ENCODE data around the gene HOXB3.

HOXB3 gene

GRCh38 chr17:48539177-48539576 is 50.9 kb downstream of the HOXB3 start:
- TF ChIP-seq ZNF239 (tag by site-specific recombination; IDR thresholded peaks at IDR 0.05) (no peak), ZNF174 (tag by site-specific recombination; IDR thresholded peaks at IDR 0.05) (no peak), ZBTB10 (tag by site-specific recombination; IDR thresholded peaks at IDR 0.05) (no peak), ZNF354C (tag by site-specific recombination; IDR thresholded peaks at IDR 0.05; ENCODE audit: borderline replicate concordance, low read depth) (no peak), GLIS2 (tag by site-specific recombination; IDR thresholded peaks at IDR 0.05) (no peak), ZSCAN30 (tag by site-specific recombination; IDR thresholded peaks at IDR 0.05) (no peak), MYNN (tag by site-specific recombination; IDR thresholded peaks at IDR 0.05; ENCODE audit: borderline replicate concordance) (no peak), KLF7 (tag by site-specific recombination; IDR thresholded peaks at IDR 0.05; ENCODE audit: borderline replicate concordance) (no peak), PRDM10 (tag by site-specific recombination; IDR thresholded peaks at IDR 0.05) (no peak), ZNF155 (tag by site-specific recombination; IDR thresholded peaks at IDR 0.05) (no peak), ZNF18 (tag by site-specific recombination; IDR thresholded peaks at IDR 0.05) (no peak), ZBTB26 (tag by site-specific recombination; optimal IDR thresholded peaks at IDR 0.05) (no peak), ZNF701 (tag by site-specific recombination; IDR thresholded peaks at IDR 0.05) (no peak), ZFP69B (tag by site-specific recombination; IDR thresholded peaks at IDR 0.05) (no peak)
- peaks cover 9% of the 10 kb centered on the region for H3K4me1 ChIP-seq (ENCODE audit: control insufficient read depth, insufficient read depth, low read length)
- no peaks in the 10 kb centered on the region for H3K9me3 ChIP-seq (ENCODE audit: control insufficient read depth, insufficient read depth, low read depth, low read length)
- H3K27ac ChIP-seq (ENCODE audit: extremely low read depth, low read depth, low read length): no peak overlapping the region
- no peak overlapping the region for H3K4me3 ChIP-seq (ENCODE audit: low read depth, low read length)
- ChIA-PET CTCF (interaction anchor here (0.5 to 2.8 kb wide), 7 partner anchors 17 to 82 kb away, joined by 3 to 22 read pairs (median 4); no protein-coding TSS in a partner anchor), POLR2A (interaction anchor here (1.3 kb wide), 2 partner anchors 17 to 55 kb away, joined by 3 read pairs; no protein-coding TSS in a partner anchor)
- H3K36me3 ChIP-seq (ENCODE audit: control insufficient read depth in 2 of 2, insufficient read depth in 1 of 2, low read length in 2 of 2): peaks cover 5 to 11% of the 10 kb centered on the region in 2 experiments; a peak in 2 of 3 replicates

GRCh38 chr17:48537316-48537715 is 52.7 kb downstream of the HOXB3 start:
- peaks cover 2 to 5% of the 10 kb centered on the region in 2 experiments; a peak in 2 of 3 replicates for H3K36me3 ChIP-seq (ENCODE audit: control insufficient read depth in 2 of 2, insufficient read depth in 1 of 2, low read length in 2 of 2)
- H3K4me1 ChIP-seq (ENCODE audit: control insufficient read depth, insufficient read depth, low read length): peaks cover 9% of the 10 kb centered on the region
- no peak overlapping the region for H3K27ac ChIP-seq (ENCODE audit: extremely low read depth, low read depth, low read length)
- POLR2A ChIA-PET: no interaction called here
- CTCF ChIA-PET: interaction anchor here (0.6 kb wide), 1 partner anchor 14 kb away, joined by 3 read pairs; no protein-coding TSS in a partner anchor
- H3K4me3 ChIP-seq (ENCODE audit: low read depth, low read length): no peak overlapping the region
- H3K9me3 ChIP-seq (ENCODE audit: control insufficient read depth, insufficient read depth, low read depth, low read length): no peaks in the 10 kb centered on the region
- no peak for TF ChIP-seq ZBTB11 (tag by site-specific recombination; conservative IDR thresholded peaks at IDR 0.05; ENCODE audit: low read depth)

Measured in HEK293 (cell line).